GM12891 (cell line): ENCODE results near the gene NOL3.

Experiments
- DNase-seq: peaks from one replicate; pipeline ENCODE4 v3.0.0; 2011; ENCODE audit warnings: low spot score; ENCODE audit not compliant: insufficient read length
- FAIRE-seq: peaks from 2 replicates; lab custom pipeline; 2011; peaks lifted over from hg19 to GRCh38; lab: Jason Lieb, UNC
- PAX5 ChIP-seq: IDR thresholded peaks from 2 replicates; pipeline ENCODE4 v1.6.1; 2011; ENCODE audit warnings: low read length, moderate library complexity, mild to moderate bottlenecking; ENCODE audit not compliant: insufficient read depth, severe bottlenecking
- POLR2A ChIP-seq: IDR thresholded peaks from 2 replicates; pipeline ENCODE4 v1.6.1; 2011; ENCODE audit warnings: low read depth, low read length, control low read depth
- POLR2AphosphoS5 ChIP-seq: IDR thresholded peaks from 2 replicates; pipeline ENCODE4 v1.6.1; 2011; ENCODE audit warnings: low read depth, low read length, control low read depth
- POU2F2 ChIP-seq: IDR thresholded peaks from 2 replicates; pipeline ENCODE4 v1.6.1; 2011; ENCODE audit warnings: low read depth, mild to moderate bottlenecking, control low read depth, low read length, moderate library complexity
- SPI1 ChIP-seq: IDR thresholded peaks from 2 replicates; pipeline ENCODE4 v1.6.1; 2011; ENCODE audit warnings: low read depth, low read length, control low read depth
- TAF1 ChIP-seq: IDR thresholded peaks from 2 replicates; pipeline ENCODE4 v1.6.1; 2011; ENCODE audit warnings: low read depth, low read length, control low read depth

Gene NOL3

GRCh38 chr16:67163999-67164558, 6.3 kb upstream of the NOL3 start:
- TF ChIP-seq POLR2AphosphoS5 (no peak), TAF1 (no peak), POU2F2 (no peak), PAX5 (no peak), POLR2A (no peak), SPI1 (no peak)
- FAIRE-seq (no peak), DNase-seq (no peak)

GRCh38 chr16:67164599-67165061, 5.7 kb upstream of the NOL3 start, which contains the start of gene HSF4:
Gene HSF4 (plus strand): TSS chr16:67164745. CDS start chr16:67164812, 67 bp downstream.
- TF ChIP-seq SPI1: no peak
- no peak for TF ChIP-seq POU2F2
- TF ChIP-seq POLR2AphosphoS5: no peak
- TF ChIP-seq POLR2A: no peak
- no peak for TF ChIP-seq PAX5
- TF ChIP-seq TAF1: no peak
- peak; percentile 20 for FAIRE-seq
- no peak for DNase-seq

GRCh38 chr16:67165121-67166078, 4.9 kb upstream of the NOL3 start:
- TF ChIP-seq POLR2AphosphoS5 (no peak), TAF1 (no peak), SPI1 (no peak), PAX5 (no peak), POU2F2 (no peak), POLR2A (no peak)
- DNase-seq: no peak
- peak; percentile 57 for FAIRE-seq

- DNase-seq (no peak), FAIRE-seq (no peak)
- TF ChIP-seq SPI1 (no peak), POLR2AphosphoS5 (no peak), POLR2A (no peak), TAF1 (no peak), PAX5 (no peak), POU2F2 (no peak)
These were observed 4.2 kb upstream of the NOL3 start for GRCh38 chr16:67166110-67166547.

- TF ChIP-seq POU2F2 (no peak), PAX5 (no peak), POLR2AphosphoS5 (no peak), TAF1 (no peak), SPI1 (no peak), POLR2A (no peak)
- DNase-seq (no peak), FAIRE-seq (no peak)
These were observed 3.7 kb upstream of the NOL3 start for GRCh38 chr16:67166598-67167168.

GRCh38 chr16:67167588-67167987, 2.8 kb upstream of the NOL3 start:
- TF ChIP-seq POLR2AphosphoS5 (no peak), SPI1 (no peak)
- no peak for FAIRE-seq

GRCh38 chr16:67169011-67169451, 1.3 kb upstream of the NOL3 start:
- TF ChIP-seq POLR2AphosphoS5: no peak
- TF ChIP-seq TAF1: no peak
- TF ChIP-seq POLR2A: no peak
- no peak for TF ChIP-seq SPI1
- no peak for TF ChIP-seq PAX5
- TF ChIP-seq POU2F2: no peak
- DNase-seq (no peak), FAIRE-seq (no peak)

More at GRCh38 chr16:67167588-67167987, 2.8 kb upstream of the NOL3 start:
- no peak for DNase-seq

- no peak for TF ChIP-seq PAX5
- no peak for TF ChIP-seq POLR2A
- no peak for TF ChIP-seq POLR2AphosphoS5
- no peak for TF ChIP-seq POU2F2
- TF ChIP-seq SPI1: no peak
- no peak for TF ChIP-seq TAF1
- DNase-seq: no peak
- no peak for FAIRE-seq
These were observed 633 bp upstream of the NOL3 start for GRCh38 chr16:67169642-67170167.
